Fibroblast of skin of back (primary cell): ENCODE measurements around the gene NME7.

Source experiments
- DNase-seq: peaks from one replicate; pipeline ENCODE4 v3.0.0-alpha.2; 2013

Gene NME7

DNA sequence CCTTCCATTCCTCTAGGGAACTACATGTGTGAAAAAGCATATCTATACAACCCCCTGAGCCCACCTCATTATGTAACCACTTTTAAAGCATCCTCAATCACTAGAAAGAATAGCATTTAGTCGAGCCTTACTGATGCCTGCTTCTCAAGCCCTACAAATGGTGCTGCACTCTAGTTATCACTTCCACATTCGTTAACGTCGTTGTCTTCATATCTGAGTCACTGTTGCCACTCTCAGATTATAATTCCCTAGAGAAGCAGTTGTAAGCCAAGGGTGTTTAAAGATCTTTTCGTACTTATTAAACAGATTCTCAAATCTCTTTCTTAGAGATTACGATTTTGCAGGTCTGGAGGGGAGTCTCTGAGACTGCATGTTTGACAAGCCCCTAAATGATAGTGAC lies 244.6 kb downstream of the NME7 start:
- no peak for DNase-seq

DNA sequence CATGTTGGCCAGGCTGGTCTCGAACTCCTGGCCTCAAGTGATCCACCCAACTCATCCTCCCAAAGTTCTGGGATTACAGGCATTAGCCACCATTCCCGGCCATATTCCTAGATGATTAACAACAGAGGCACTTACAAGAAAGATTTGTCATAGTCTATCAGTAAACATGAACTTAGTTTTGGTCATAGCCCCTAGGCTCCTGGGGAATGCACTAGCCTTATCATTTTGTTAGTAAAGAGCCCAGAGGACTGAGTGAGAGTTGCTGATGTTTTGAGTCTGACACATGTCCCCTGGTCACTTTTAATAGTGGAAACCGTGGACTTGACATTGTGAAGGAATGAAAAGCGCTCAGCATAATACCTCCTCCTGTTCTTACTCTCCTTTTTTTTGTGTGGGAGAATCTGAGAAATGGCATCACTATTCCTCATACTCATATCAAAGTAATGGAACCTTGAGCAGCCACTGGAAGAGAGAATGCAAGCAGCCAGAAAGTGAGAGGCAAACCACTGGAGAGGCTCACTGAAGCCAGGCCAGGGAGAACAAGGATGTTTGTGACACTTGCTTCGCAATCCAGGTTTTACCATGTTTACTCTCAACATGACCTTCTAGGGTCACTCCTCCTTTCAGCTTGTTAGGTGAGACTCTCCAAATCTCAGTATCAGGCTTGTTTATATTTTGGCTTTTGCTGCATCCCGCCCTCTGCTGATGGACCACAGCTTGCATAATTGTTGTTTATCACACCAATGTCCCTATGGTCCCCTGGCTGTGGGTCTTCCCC lies 246.3 kb downstream of the NME7 start:
- DNase-seq, result no peak

DNA sequence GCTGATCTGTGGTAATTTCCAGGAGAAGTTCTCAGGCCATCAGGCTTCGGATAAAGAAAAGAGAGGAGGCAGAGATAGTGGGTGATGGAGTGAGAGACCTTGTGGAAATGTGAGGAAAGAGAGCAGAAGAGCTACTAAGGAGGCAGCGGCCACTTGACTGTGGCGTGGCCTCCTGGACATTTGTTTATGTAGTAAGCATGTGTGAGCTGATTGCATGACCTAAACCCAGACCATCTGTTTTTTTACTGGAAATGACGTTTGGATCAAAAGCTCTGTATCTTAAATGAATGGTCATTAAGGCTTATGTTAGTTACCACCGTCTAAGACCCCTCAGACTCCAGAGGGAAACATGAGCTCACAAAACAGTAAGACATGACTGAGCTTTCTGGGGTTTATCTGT lies 247.5 kb downstream of the NME7 start:
- DNase-seq, result no peak

DNA sequence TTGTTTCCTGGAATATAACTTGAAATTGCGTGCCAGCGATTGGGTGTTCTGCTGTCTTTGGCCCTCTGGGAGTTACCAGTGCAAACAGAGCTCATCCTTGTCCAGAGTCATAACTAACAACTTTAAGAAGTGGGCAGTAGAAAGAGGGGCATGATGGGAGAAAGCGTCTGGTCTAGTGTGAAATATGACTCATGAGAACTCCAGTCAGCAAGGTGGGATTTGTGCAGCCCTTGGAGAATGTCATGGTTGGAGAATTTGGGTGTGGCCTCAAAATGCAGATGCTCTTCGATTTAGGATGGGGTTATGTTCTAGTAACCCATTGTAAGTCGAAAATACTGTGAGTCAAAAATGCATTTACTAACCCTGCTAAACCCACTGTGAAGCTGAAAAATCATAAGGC lies 248.2 kb downstream of the NME7 start:
- peak; percentile 72 for DNase-seq

DNA sequence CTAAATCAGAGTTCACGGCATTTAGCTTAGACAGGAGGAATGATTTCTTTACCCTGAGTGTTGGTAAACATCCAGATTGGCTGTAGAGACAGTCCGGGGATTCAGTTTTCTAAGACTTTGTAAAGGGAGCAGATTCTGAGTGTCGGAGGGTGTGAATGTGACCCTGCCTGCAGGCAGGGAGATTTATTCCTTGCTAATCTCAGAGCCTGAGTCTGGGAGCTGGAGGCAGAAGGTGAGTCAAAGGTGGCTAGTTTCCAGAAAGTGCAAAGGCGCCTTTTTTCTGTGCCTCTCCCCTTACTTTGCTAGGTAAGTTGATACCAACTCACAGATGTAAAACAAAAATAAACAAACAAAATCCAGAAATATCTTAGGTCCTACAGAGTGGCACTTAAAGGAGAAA lies 249.4 kb downstream of the NME7 start:
- DNase-seq, result no peak

DNA sequence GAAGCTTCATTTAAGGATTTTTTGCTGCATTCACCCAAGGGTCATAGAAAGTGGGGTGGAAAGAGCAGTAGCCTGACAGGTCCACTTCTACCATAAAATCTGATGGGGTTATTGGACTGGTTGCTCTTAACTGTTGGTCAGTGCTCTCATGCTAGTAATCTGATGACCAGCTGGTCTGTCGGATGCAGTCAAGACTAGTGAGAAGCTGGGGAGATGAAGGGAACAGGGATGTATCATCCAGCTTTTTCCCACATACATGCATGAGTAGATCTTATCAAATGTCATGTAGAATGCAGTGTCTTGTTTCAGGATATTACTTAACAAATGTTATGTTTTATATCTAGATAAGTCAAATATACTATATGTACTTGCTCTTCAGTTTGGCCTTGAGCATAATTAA lies 250.0 kb downstream of the NME7 start:
- DNase-seq, result no peak

DNA sequence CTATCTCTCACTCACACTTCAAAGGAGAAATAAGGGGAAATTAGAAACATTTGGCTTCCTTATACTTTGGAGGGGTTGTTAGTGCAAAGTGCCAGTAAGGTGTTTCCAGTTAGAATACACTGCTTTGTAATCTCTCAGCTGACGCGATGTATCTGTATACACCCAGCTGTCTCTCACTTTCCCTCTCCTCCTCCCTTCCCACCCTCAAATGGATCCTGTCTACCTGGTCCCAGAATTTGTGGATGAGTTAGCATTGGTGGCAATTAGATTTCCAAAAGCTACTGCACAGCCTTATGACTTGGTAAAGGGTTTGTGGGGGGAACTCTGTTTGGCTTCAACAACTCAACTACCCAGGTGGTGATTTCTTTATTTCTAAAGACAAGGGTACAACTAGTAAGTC lies 250.6 kb downstream of the NME7 start:
- DNase-seq, result no peak

DNA sequence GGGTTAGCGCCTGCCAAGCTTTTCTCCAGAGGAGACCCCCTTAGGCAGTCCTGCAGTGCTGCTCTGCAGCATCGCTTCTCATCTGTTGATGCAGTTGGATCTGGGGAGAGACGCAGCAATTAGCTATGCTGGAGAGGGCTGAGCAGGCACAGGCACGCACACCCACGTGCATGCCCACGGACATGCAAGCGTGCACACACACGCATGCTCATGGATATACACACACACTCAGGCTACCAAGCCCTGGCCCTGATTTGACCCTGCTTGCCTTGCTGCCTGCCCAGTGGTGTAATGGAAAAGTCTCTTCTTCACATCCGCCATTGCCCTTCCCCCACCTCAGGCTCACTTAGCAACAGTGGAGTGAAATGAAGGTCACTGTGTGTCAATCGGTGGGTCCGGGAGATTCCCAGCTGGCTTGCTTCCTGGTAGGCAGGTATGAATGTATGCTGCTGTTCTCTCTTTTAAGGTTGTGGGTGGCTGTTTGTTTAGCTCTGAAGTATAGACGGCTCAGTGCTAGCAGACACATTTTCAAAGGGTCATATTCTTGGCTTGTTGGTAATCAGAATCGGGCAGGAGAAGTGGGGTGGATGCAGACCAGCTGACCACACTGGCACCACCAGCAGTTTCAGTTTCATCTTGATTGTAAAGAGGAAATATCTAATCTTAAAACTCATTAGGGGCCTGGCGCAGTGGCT lies 251.6 kb downstream of the NME7 start:
- DNase-seq, result no peak

DNA sequence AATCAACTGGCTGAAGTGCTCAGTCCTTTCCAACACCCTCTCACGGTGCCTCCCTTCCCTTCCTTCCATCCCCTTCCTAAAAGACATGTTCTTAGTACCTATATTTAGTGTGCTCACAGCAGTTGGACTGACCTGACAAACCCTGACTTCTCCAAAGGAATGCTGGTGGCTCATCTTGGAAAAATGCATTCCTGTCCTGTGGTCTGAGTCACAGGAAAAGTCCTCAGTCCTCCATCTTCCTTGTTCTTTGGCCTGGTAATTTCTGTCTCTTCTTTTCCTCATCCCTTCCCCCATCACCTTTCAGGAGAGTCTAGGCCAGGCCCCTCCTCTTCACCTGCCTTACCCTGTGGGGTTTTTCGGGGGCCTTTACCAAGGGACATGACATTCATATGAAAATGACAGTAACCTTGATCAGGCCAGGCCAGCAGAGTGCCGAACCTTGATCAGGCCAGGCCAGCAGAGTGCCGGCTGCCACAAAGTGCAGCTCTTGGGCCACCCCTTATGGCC lies 253.9 kb downstream of the NME7 start:
- DNase-seq, result peak; percentile 98

DNA sequence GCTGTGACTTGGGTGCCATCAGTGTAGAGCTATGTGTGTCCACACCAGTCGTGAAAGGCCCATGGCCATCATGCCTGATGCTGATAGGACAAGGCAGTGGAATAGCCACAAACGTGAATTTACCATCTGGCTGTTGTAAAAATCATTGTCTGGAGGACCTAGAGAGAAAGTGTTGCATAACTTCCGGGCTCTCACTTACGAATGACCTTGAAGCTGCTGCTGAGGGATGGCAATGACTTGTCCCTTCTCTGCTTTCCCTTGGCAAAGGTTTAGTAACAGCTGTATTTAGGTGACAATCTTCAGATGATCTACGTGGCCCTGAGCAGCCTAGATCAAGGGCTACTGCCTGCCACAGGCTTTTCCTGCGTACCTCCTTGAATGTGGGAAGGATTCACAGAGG lies 255.4 kb downstream of the NME7 start:
- no peak for DNase-seq

DNA sequence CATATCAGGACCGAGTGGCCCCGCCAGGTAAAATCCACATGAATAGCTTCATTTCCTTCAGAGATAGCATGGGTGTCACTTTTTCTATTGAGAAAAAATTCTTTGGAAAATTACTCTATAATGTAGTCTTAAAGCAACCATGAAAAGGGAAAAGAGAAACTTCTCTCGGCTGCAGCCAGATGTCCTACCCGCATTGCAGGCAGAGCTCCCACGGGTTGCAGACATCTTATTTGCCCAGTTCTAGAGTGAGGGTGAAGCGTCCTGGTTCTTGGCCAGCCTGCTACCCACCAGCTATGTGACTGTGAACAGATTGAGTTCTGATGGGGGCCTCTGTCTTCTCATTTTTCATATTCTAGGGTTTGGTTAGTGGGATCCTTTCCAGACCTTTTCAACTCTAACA lies 256.1 kb downstream of the NME7 start:
- no peak for DNase-seq

DNA sequence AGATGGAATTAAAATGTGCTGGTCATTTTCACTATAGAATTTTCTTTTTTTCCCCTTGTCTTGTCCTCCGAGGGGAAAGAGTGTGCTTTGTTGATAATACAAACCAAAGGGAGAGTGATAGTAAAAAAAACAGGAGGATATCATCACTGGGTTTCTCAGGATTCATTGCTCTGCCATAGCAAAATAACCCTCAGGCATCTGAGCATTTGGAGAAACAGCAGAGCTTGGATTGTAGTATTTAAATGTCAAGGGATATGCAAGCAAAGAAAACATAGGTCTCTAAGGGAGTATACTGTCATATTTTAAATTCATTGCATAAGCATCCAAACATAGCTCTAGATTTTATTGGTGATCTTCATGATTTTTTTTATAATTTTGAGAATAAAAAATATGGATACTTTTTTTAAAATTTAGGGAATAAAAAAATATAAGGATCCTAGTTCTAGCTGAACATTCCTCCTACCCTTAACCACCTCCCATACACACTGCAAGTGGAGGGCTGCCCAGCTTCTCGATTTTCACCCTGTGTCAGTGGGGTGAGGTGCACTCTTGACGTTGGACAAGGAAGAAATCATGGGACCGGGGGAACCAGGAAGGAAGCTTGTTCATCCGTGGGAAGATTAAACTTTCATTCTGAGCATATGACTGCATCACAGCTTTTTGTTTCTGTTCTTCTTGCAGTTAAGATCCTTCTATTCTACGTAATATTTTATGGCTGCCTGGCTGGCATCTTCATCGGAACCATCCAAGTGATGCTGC lies 256.7 kb downstream of the NME7 start:
- peak; percentile 73 for DNase-seq

DNA sequence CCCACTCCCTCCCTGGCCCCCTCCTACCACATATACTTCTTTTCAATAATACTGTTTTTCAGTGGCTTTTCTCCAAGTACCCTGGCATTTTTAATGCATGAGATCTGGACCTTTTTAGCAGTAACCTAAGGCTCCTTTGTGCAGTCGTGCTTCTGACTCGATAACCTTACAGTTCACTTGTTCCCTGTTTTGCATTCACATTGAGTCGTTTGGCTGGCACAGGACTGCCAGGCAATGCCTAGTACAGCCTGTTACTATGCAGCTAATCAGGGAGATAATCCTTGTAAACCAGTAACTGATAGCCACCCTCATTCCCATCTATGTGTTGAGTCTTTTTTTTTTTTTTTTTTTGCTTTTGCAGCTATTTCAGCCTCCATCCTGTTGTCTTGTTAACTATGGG lies 257.4 kb downstream of the NME7 start:
- DNase-seq, result no peak

DNA sequence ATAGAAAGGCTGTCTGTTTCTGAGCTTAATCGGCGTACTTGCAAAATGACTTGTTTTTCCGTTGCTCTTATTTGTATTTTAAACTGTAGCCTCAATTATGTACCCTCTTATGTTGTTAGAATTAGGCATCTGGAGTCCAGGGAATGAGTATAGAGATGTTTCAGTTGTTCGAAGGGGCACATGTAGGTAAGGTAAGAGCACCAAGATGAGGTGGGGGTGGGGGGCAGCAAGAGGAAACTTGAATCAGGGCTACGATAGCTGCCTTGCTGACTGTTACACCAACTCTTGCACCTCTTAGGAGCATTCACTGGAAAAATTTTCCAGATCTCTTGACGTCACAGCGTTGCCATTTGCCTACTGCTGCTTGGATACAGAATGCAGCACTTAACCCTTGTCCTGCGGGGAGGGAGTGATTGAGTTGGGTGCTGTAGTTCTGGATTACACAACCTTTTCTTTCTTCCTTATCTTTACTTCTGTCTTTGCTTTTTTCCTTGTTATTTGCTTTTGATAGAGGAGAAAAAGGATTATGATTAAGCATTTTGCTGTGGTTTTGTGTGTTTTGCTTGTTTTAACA lies 257.9 kb downstream of the NME7 start:
- DNase-seq, result peak; percentile 57

DNA sequence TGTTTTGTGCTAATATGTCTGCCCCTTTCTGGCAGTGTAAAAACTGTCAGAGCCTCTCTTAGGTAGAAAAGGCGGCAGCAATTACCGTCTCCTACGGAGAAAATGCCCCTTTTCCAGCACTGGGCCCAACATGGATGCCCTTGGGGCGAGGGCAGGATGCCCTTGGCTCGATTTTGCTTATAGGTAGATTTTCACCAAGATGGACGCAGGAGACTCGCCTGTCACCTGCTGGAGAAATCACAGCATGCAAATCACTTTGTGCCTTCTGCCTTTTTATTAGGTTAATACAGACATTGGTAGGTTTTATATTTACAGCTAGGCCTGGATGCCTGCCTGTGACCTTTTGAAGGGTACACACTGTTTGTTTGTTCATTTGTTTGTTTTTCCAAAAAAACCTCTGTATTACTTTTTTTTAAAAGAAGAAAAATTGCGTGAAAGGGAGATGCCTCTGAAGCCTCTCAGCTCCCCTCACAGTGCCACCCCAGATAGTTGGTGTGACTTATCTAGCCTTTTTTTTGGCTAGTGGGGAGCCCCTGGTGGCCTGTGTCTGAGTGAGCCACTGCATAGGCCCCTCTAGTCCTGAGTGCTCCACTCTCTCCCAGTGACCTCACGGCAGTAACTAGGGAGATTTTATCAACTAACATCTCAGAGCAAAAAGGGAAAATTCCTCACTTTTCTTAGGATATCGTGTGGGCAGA lies 258.6 kb downstream of the NME7 start:
- DNase-seq, result no peak

DNA sequence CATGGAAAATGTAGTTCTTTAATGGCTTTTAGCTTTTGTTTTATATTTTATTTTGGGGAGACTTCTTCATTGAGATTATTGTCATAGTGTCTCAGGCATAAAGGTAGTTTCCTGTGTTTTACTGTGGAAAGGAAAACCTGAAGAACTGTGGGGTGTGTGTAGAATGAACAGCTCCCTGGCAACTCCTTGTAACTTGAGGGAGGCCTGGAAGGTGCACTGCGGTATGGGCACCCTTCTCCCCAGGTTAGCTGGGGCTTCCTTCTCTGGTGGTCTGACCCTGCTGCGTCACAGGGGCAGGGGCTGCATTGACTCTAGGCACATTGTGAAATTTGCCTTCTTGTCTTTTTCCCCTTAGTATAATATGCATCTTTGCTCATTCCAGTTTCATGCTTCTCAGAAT lies 259.4 kb downstream of the NME7 start:
- no peak for DNase-seq

DNA sequence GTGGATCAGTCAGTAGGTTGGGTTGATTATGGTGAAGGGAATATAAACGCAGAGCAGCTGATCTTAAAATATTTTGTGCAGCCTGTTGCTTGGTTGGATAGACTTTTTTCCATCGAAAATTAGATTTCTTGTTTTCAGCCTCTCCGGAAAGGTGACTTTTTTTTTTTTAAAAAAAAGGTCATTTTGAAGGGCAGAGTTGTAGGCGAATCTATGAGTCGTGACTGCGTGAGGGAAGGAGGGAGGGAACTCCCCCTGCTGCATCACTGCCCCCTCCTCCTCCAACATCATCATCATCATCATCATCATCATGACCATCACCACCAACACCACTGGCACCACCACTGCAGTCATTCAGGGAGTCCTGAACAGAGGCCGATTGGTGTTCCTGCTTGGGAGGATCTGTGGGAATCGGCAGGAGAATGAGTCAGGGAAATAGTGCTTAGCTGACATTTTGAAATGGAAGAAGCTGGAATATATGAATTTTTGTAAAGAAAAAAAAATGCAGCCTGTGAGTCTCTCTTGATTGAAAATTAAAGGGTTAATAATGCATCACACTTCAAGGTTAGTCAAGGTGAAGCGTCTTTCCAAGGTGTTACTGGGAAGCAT lies 259.9 kb downstream of the NME7 start:
- DNase-seq, result no peak

DNA sequence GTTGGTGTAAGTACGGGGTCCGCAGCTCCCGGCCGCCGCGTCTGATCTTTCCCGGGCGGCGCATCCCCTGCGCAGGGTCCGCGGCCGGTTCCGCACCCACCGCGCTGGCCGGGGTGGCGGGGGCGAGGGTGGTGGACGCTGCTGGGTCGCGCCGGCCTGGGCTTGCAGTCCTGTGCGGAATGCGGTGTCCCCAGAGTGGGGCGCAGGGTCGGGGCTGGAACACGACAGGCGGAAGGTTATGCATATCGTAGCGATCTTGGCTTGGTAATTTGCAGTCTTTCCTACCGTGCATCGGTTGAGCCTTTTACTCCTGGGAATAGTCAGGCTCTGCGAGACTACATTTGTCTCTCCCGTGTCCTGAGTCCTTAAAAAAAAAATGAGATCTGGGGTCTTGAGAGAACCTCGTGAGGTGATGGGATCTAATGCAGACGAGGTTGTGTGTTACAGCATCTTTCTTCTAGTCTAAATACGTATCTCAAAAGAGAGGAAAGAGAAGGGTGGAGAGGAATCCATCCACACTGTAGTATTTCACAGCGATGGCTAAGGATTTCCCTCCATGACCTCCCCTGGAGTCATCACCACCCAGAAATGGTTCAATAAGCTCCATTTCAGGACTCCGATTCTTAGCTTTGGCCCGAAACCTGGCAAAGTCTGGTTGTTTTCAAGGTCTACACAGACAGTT lies 260.5 kb downstream of the NME7 start:
- DNase-seq, result peak; percentile 42

DNA sequence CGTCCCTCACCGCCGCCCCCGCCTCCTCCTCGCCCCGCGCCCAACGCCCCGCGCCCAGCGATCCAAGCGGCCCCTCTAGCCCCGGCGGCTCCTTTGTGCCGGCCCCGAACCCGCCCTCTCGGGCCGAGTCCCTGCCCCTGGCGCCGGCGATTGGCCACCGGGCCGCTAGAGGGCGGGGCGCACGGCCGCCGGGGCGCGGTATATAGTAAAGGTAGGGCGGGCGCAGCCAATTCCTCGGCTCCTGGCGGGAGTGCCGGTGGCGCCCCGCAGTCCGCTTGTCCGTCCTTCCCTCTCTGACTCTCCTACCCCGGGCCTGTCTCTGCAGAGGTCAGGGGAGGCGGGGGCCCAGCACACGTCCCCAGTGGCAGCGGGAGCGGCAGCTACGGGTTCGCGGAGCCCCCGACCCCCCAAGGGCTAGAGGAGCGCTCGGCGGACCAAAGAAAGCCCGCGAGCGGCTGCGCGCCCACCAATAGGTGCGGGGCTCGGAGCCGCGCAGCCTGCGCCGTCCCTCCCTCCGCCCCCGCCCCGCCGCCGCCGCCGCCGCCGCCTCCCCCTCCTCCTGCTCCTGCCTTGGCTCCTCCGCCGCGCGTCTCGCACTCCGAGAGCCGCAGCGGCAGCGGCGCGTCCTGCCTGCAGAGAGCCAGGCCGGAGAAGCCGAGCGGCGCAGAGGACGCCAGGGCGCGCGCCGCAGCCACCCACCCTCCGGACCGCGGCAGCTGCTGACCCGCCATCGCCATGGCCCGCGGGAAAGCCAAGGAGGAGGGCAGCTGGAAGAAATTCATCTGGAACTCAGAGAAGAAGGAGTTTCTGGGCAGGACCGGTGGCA lies 261.3 kb downstream of the NME7 start, which contains the start of gene ATP1B1:
TSS of gene ATP1B1 (plus strand) at position 596 of the 826 bp plus-strand sequence. CDS start at position 736, 140 bp downstream.
- peak; percentile 81 for DNase-seq

DNA sequence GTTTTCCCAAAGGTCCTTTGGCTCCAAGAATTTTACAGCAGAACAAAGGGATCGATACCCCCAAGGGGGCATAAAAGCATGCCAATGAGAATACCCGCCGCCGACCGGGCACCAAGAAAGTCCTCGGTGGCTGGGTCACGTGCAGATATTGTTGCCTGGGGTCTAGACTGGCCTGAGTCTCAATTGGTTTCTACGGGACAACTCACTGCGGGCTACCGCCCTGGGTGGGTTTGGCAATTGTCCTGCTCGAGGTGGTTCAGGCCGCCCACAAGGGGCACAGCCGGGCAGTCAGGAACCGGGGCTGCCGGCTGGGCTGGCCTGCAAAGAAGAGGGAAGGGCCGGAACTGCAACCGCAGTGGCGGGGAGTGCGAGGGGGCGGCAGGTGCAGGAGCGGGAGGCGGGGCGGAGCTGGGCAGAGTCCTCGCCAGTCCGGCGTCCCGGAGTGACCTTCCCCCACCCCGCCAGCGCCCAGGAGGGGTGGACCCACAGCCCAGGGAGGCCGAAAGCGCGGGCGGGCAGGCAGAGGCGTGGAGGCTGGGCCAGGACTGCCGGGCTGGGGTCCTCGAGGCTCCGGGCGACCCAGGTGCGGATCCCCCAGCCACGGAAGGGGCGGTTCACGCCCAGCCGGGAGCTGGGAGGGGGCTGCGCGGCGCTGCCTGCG lies 262.0 kb downstream of the NME7 start:
- no peak for DNase-seq
